ENCODE measurements around the gene ENTPD2. TPM values are rescaled to one million over a fixed set of nuclear protein-coding genes. Genes with fewer than 3 reads are reported as not detected.

Gene ENTPD2
- total and polyA plus RNA-seq, 9 of the 15 experiments (the other 6 are each of a cell fraction or from before 2014, with no cell fraction given), result 0.04 to 0.60 (median 0.14) TPM; not detected in 4

DNA sequence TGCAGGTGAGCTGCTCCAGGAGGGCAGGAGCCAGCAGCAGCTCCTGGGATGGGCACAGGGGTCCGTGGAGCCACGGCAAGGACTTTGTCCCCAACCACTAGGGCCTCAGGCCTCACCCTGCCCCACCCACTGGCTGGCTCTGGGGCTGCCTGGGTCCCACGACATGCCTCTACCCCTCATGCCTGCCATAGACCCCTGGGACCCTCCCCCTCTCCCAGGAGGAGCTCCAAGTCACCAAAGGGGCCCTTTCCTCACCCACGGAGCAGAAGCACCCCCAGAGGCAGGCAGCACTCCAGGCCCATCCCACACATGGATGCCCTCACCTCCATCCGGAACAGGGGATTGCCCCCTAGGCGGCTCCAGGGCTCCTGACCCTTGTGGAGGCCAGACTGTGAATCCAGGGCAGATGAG is 32.3 kb downstream of the ENTPD2 start:
- no peaks in the 10 kb centered on the region for H3K9me1 ChIP-seq (ENCODE audit: control insufficient read depth, insufficient read depth, low read length)
- H3K4me3 ChIP-seq, result no peak overlapping the region
- in situ Hi-C loops (cut with MboI), result no loop called here
- H3K27ac ChIP-seq (ENCODE audit: extremely low read depth, low read depth, low read length), result no peak overlapping the region
- peaks cover 4 to 87% of the 10 kb centered on the region in 2 experiments; a peak in 4 of 5 replicates for H3K4me1 ChIP-seq (replicated peaks in 1 of 2; ENCODE audit: control insufficient read depth in 2 of 2, insufficient read depth in 2 of 2, low read length in 2 of 2)
- no peak overlapping the region; a peak in 1 of 4 replicates for H3K9ac ChIP-seq (ENCODE audit: insufficient read depth in 1 of 2, low read depth in 2 of 2, low read length in 2 of 2)
- no peak overlapping the region for H3K4me2 ChIP-seq (ENCODE audit: insufficient read depth, low read length)
- no peaks in the 10 kb centered on the region for H3K79me2 ChIP-seq (ENCODE audit: control insufficient read depth, insufficient read depth, low read length)
- 28% methylated on average over 4 of the region's 6 CpGs for WGBS (ENCODE audit: insufficient coverage, low coverage, missing lambda C conversion rate)
- FAIRE-seq (no peak), DNase-seq (ENCODE audit: extremely low read depth in 1 of 4, low spot score in 3 of 4) (no peak), ATAC-seq (no peak; the same call in 2 of the 3 replicates)
- H3K36me3 ChIP-seq (ENCODE audit: control insufficient read depth, insufficient read depth, low read length), result no peaks in the 10 kb centered on the region
- ChIA-PET CTCF (ENCODE audit: low intra/inter-chr PET ratio) (no interaction called here), POLR2A (no interaction called here)
- no peaks in the 10 kb centered on the region for H3K9me3 ChIP-seq (replicated peaks; ENCODE audit: control insufficient read depth, insufficient read depth, low read depth, low read length)
- TF ChIP-seq HDAC3 (IDR thresholded peaks at IDR 0.05; ENCODE audit: borderline replicate concordance, partially characterized antibody) (no peak), ZHX1 (conservative IDR thresholded peaks at IDR 0.05; ENCODE audit: low read length) (no peak), HEY1 (CRISPR knock-in tag; IDR thresholded peaks at IDR 0.05; ENCODE audit: borderline replicate concordance) (no peak)
- H3K27me3 ChIP-seq (ENCODE audit: control insufficient read depth in 2 of 2, insufficient read depth in 2 of 2, low read length in 2 of 2), result no peaks in the 10 kb centered on the region
- no TSS peak for BruUV-seq (replicated peaks)
- intact Hi-C loops (cut with micrococcal nuclease), result no loop called here
- H4K20me1 ChIP-seq (replicated peaks; ENCODE audit: control insufficient read depth, insufficient read depth, low read length), result 0 out of 2 replicates have a peak, but pooled peaks cover 5% of the 10 kb centered on the region
- H2AFZ ChIP-seq (ENCODE audit: low read depth, low read length), result no peak overlapping the region

All from K562 (cell line).